ENCODE data around the gene PACSIN3.
"Not testable (repeated sequence)": the region's sequence is repeated elsewhere in the genome, so short reads cannot be mapped to it uniquely, and the experiment has no call there.

GRCh38 chr11:47208008-47208552 is 21.8 kb upstream of the PACSIN3 start:
- not testable (repeated sequence) for TF ChIP-seq CTCF (IDR thresholded peaks at IDR 0.05; ENCODE audit: low read depth, low read length, poor library complexity, severe bottlenecking); EZH2phosphoT487 (IDR thresholded peaks at IDR 0.05; ENCODE audit: borderline replicate concordance, low read length)
